Measurements from ENCODE around the gene CAMK2D.

The CAMK2D gene

DNA sequence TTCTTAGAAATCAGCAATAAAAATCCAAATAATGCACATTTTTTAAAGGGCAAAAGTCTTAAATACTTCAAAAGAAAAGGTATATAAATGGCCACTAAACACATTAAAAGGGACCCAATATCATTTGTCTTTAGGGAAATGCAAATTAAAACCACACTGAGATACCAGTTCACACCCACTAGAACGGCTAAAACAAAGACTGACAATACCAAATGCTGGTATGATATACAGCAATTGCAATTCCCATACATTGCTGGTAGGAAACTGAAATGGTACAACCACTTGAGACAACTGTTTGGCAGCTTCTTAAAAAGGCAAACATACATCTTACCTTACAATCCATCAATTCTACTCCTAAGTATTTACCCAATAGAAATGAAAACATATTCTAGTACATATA, 33.7 kb downstream of the CAMK2D start:
- TF ChIP-seq, protein P1, sequence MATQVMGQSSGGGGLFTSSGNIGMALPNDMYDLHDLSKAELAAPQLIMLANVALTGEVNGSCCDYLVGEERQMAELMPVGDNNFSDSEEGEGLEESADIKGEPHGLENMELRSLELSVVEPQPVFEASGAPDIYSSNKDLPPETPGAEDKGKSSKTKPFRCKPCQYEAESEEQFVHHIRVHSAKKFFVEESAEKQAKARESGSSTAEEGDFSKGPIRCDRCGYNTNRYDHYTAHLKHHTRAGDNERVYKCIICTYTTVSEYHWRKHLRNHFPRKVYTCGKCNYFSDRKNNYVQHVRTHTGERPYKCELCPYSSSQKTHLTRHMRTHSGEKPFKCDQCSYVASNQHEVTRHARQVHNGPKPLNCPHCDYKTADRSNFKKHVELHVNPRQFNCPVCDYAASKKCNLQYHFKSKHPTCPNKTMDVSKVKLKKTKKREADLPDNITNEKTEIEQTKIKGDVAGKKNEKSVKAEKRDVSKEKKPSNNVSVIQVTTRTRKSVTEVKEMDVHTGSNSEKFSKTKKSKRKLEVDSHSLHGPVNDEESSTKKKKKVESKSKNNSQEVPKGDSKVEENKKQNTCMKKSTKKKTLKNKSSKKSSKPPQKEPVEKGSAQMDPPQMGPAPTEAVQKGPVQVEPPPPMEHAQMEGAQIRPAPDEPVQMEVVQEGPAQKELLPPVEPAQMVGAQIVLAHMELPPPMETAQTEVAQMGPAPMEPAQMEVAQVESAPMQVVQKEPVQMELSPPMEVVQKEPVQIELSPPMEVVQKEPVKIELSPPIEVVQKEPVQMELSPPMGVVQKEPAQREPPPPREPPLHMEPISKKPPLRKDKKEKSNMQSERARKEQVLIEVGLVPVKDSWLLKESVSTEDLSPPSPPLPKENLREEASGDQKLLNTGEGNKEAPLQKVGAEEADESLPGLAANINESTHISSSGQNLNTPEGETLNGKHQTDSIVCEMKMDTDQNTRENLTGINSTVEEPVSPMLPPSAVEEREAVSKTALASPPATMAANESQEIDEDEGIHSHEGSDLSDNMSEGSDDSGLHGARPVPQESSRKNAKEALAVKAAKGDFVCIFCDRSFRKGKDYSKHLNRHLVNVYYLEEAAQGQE (IDR thresholded peaks at IDR 0.05; ENCODE audit: insufficient read depth in 1 of 2, low read depth in 2 of 2, low read length in 2 of 2): no peak
- TF ChIP-seq POLR2AphosphoS5 (IDR thresholded peaks at IDR 0.05; ENCODE audit: low read depth, low read length): no peak
- TF ChIP-seq FOXP2 (optimal IDR thresholded peaks at IDR 0.05; ENCODE audit: borderline replicate concordance, extremely low read depth, extremely low read length, insufficient read depth): no peak
- TF ChIP-seq TAF1 (IDR thresholded peaks at IDR 0.05; ENCODE audit: borderline replicate concordance, insufficient read depth, low read length): no peak
- TF ChIP-seq SIN3A (IDR thresholded peaks at IDR 0.05; ENCODE audit: borderline replicate concordance, insufficient read depth, low read length): no peak

DNA sequence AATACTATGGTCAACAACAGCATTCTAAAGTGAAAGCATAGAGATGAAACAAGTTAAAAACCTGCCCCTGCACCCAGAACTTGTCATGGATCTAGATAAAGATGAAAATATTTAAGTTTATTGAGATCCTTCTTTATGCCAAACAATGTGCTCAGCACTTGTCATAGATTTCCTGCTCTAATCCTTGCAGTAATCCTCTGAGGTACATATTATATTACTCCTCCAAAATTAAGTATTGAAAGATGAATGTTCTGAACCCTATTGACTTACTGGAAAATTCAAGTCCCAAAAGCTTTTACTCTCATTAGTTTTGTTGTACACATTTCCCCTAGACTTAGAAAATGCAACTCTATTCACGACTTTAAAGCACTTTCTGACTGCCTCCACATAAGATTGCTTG, 35.6 kb downstream of the CAMK2D start:
- TF ChIP-seq FOXP2 (optimal IDR thresholded peaks at IDR 0.05; ENCODE audit: borderline replicate concordance, extremely low read depth, extremely low read length, insufficient read depth): no peak
- no peak for TF ChIP-seq TAF1 (IDR thresholded peaks at IDR 0.05; ENCODE audit: borderline replicate concordance, insufficient read depth, low read length)
- TF ChIP-seq, protein P1 (IDR thresholded peaks at IDR 0.05; ENCODE audit: insufficient read depth in 1 of 2, low read depth in 2 of 2, low read length in 2 of 2): no peak
- no peak for TF ChIP-seq SIN3A (IDR thresholded peaks at IDR 0.05; ENCODE audit: borderline replicate concordance, insufficient read depth, low read length)
- no peak for TF ChIP-seq POLR2AphosphoS5 (IDR thresholded peaks at IDR 0.05; ENCODE audit: low read depth, low read length)

DNA sequence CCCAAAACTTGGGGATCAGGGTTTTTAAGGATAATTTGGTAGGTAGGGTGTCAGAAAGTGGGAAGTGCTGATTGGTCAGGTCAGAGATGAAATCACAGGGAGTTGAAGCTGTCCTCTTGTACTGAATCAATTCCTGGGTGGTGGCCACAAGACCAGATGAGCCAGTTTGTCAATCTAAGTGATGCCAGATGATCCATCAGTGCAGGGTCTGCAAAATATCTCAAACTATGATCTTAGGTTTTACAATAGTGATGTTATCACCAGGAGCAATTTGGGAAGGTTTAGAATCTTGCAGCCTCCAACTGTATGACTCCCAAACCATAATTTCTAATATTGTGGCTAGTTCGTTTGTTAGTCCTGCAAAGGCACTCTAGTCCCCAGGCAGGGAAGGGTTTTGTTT, 43.3 kb downstream of the CAMK2D start:
- no peak for TF ChIP-seq POLR2AphosphoS5 (IDR thresholded peaks at IDR 0.05; ENCODE audit: low read depth, low read length)
- no peak for TF ChIP-seq TAF1 (IDR thresholded peaks at IDR 0.05; ENCODE audit: borderline replicate concordance, insufficient read depth, low read length)
- TF ChIP-seq, protein P1 (IDR thresholded peaks at IDR 0.05; ENCODE audit: insufficient read depth in 1 of 2, low read depth in 2 of 2, low read length in 2 of 2): no peak
- TF ChIP-seq SIN3A (IDR thresholded peaks at IDR 0.05; ENCODE audit: borderline replicate concordance, insufficient read depth, low read length): no peak
- TF ChIP-seq FOXP2 (optimal IDR thresholded peaks at IDR 0.05; ENCODE audit: borderline replicate concordance, extremely low read depth, extremely low read length, insufficient read depth): no peak

DNA sequence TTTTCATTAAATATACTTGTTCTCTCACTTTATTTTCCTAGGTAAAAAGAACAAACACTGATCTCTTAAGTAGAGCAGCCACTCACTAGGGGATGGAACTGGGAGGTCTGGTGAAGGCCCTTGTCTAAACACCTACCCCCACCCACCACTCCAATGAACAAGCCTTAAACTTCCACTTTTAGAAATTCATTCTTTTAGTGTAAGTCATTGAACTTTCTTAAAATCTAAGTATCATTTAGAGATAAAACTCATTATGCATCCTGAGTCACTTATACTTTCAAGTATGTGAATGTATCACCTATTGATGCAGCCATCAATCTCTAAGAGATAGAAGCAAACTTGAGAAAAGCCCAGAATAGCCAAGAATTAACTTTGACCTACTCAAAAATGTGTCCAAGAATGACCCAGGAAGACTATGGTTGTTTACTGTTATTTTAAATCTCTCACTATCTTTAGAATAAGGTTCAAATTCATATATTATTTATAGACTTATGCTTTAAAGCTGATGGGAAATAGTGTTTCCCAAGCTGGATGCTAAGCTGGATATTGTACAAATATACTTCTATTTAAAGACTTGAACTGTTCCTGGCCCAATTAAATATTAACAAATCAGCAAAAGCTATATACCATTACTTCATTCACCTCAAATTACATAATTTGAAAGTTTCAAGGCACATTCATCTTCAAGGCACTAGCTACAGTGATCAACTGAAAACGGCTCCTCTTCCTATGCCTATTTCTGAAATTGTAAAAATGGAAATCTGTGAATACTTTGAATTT, 49.5 kb downstream of the CAMK2D start:
- no peak for TF ChIP-seq POLR2AphosphoS5 (IDR thresholded peaks at IDR 0.05; ENCODE audit: low read depth, low read length)
- TF ChIP-seq, protein P1 (IDR thresholded peaks at IDR 0.05; ENCODE audit: insufficient read depth in 1 of 2, low read depth in 2 of 2, low read length in 2 of 2): no peak
- no peak for TF ChIP-seq SIN3A (IDR thresholded peaks at IDR 0.05; ENCODE audit: borderline replicate concordance, insufficient read depth, low read length)
- TF ChIP-seq TAF1 (IDR thresholded peaks at IDR 0.05; ENCODE audit: borderline replicate concordance, insufficient read depth, low read length): no peak
- TF ChIP-seq FOXP2 (optimal IDR thresholded peaks at IDR 0.05; ENCODE audit: borderline replicate concordance, extremely low read depth, extremely low read length, insufficient read depth): no peak

All from PFSK-1 (cell line).